ENCODE measurements around the gene ARHGAP42.

The ARHGAP42 gene

DNA sequence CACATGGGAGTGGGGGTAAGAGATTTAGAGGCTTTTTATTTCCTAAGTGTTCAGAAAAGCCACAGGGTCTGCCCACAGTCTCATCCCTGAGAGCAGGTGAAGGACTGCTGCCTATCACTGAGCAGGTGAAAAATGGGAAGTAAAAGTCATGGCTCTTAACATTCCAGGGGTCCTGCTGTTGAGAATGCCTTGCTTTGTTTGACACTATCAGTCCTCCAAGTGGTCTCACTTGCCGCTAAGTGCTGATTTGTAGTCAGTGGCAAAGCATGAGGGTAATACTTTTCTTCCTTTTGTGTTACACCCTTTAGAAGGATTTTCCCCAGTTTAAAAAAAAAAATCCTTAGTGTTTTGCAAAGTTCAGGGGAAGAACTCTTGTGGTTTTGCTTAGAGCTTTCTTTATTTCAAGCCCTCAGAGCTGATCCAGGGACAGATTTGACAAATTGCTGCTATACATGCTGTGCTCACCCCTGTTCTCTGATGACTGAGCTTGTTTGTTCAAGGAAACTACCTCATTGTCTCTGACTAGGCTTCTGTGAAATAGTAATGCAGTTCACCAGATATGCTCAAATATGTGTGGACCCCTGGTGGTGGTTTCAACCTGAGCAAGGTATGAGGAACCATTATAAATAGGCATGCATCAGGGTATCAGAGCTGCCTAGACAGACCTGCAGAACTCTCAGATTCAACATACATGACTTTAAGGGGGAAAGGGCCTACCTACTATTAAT, 141.0 kb downstream of the ARHGAP42 start:
- Histone ChIP-seq H3K27ac (ENCODE audit: low read depth, low read length) (no peak overlapping the region), H3K36me3 (ENCODE audit: insufficient read depth, low read length) (no peaks in the 10 kb centered on the region), H3K9me3 (ENCODE audit: low read length) (no peaks in the 10 kb centered on the region), H3K4me3 (ENCODE audit: low read depth in 1 of 2, low read length in 2 of 2) (no peak overlapping the region), H3K27me3 (ENCODE audit: control insufficient read depth in 1 of 2, insufficient read depth in 2 of 2, low read length in 2 of 2) (no peaks in the 10 kb centered on the region), H3K9ac (ENCODE audit: low read length) (no peak overlapping the region), H3K4me1 (ENCODE audit: insufficient read depth, low read length) (peaks cover 20% of the 10 kb centered on the region)

DNA sequence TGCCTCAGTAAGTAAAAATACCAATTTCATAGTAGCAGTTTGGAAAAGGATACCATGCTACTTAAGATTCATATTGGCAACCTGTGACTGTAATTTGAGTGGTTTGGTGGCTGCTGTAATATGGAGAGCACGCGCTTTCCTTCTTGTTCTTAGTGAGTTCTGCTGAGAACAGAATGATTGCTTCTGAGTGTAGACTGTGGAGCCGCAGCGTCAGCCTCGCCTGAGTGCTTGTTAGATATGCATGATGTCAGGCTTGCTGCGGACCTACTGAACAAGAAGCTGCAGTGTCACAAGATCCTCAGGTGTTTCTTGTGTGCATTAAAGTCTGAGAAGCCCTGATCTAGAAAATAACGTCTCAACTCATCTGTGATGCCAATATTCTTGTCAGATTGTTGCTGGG, 143.2 kb downstream of the ARHGAP42 start:
- H3K4me3 ChIP-seq (ENCODE audit: low read depth in 1 of 2, low read length in 2 of 2) = no peak overlapping the region
- H3K27ac ChIP-seq (ENCODE audit: low read depth, low read length) = no peak overlapping the region
- H3K9ac ChIP-seq (ENCODE audit: low read length) = no peak overlapping the region
- H3K9me3 ChIP-seq (ENCODE audit: low read length) = no peaks in the 10 kb centered on the region
- H3K4me1 ChIP-seq (ENCODE audit: insufficient read depth, low read length) = peaks cover 13% of the 10 kb centered on the region
- no peaks in the 10 kb centered on the region for H3K36me3 ChIP-seq (ENCODE audit: insufficient read depth, low read length)
- H3K27me3 ChIP-seq (ENCODE audit: control insufficient read depth in 1 of 2, insufficient read depth in 2 of 2, low read length in 2 of 2) = no peaks in the 10 kb centered on the region

DNA sequence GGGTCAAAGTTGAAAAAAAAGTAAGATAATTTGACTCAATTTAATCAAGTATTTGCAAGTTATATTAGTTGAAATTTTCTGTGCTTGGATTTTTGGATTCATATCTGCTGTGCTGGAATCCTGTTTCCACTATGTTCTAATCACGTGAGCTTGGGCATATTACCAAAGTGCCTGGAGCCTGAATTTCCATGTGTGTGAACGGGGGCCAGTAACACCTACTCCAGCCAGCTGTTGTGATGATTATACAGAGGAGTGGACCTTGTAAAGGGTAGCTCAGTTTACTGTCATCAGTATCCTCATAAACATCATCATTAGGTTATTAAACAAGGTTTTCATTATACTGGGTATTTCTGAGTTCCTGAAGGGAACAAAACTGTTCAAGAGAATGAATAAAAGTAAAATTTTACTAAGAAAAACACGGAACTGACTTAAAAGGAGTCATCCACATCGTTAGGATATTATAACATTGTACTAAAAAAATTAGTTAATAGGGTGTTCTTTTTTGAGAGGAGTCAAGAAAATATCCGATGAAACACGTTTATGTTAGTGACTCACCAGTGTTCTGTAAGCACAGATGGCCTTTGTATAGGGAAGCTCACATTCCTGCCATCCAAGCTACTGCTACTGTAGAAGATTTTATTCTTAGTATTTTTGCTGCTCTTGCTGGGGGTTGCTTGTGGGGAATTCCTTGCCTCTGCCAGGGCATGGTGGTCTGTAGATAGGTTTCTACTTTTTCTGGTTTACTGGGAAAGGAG, 144.1 kb downstream of the ARHGAP42 start:
- H3K4me3 ChIP-seq (ENCODE audit: low read depth in 1 of 2, low read length in 2 of 2) = no peak overlapping the region
- H3K36me3 ChIP-seq (ENCODE audit: insufficient read depth, low read length) = no peaks in the 10 kb centered on the region
- peaks cover 13% of the 10 kb centered on the region for H3K4me1 ChIP-seq (ENCODE audit: insufficient read depth, low read length)
- H3K9ac ChIP-seq (ENCODE audit: low read length) = no peak overlapping the region
- no peaks in the 10 kb centered on the region for H3K27me3 ChIP-seq (ENCODE audit: control insufficient read depth in 1 of 2, insufficient read depth in 2 of 2, low read length in 2 of 2)
- H3K9me3 ChIP-seq (ENCODE audit: low read length) = no peaks in the 10 kb centered on the region
- no peak overlapping the region for H3K27ac ChIP-seq (ENCODE audit: low read depth, low read length)

DNA sequence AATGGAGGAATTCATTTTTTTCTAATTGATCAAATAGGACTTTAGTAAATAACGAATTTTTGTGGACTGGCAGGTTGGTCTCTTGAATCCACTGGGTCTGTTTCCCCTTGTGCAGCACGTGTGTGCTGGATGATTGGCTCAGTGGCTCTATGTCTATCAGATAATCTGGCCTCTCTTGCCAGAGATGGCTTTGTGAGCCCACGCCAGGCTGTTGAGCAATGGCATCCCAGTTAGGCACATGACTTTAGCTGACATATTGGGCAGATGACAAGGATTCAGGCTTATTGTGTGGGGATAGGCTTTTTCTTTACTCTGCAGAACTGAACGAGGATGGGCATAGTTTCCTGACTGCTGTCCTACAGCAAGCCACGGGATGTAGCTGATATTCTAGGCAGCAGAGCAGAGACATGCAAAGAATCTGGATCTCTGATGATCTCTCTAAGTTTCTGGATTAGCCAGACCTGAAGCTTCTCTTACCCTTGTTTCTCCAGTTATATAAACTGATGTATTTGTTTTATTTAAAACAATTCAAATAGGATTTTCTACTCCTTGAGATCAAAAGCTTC, 144.9 kb downstream of the ARHGAP42 start:
- Histone ChIP-seq H3K4me1 (ENCODE audit: insufficient read depth, low read length) (peaks cover 13% of the 10 kb centered on the region), H3K27me3 (ENCODE audit: control insufficient read depth in 1 of 2, insufficient read depth in 2 of 2, low read length in 2 of 2) (no peaks in the 10 kb centered on the region), H3K9me3 (ENCODE audit: low read length) (no peaks in the 10 kb centered on the region), H3K27ac (ENCODE audit: low read depth, low read length) (no peak overlapping the region), H3K9ac (ENCODE audit: low read length) (no peak overlapping the region), H3K4me3 (ENCODE audit: low read depth in 1 of 2, low read length in 2 of 2) (no peak overlapping the region), H3K36me3 (ENCODE audit: insufficient read depth, low read length) (no peaks in the 10 kb centered on the region)

DNA sequence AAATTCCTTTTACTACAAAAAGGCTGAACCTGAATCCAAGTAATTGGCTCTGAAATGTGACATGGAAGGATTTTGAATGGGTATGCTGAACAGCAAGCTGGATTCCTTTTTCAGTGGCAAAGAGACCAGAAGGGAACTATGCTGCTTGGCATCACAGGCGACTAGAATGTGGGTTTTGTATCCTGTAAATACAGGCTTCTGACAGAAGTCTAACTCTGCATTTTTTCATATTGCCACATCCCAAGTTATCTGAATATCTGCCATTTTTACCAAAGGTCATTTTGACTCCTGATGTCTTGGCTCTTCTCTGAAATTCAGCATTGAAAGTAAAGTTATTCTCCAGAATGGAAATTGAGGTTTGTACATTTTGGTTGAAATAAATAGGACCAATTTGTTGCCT, 145.7 kb downstream of the ARHGAP42 start:
- no peaks in the 10 kb centered on the region for H3K36me3 ChIP-seq (ENCODE audit: insufficient read depth, low read length)
- H3K9ac ChIP-seq (ENCODE audit: low read length) = no peak overlapping the region
- H3K27me3 ChIP-seq (ENCODE audit: control insufficient read depth in 1 of 2, insufficient read depth in 2 of 2, low read length in 2 of 2) = no peaks in the 10 kb centered on the region
- H3K4me1 ChIP-seq (ENCODE audit: insufficient read depth, low read length) = peaks cover 13% of the 10 kb centered on the region
- no peak overlapping the region for H3K4me3 ChIP-seq (ENCODE audit: low read depth in 1 of 2, low read length in 2 of 2)
- no peaks in the 10 kb centered on the region for H3K9me3 ChIP-seq (ENCODE audit: low read length)
- no peak overlapping the region for H3K27ac ChIP-seq (ENCODE audit: low read depth, low read length)

DNA sequence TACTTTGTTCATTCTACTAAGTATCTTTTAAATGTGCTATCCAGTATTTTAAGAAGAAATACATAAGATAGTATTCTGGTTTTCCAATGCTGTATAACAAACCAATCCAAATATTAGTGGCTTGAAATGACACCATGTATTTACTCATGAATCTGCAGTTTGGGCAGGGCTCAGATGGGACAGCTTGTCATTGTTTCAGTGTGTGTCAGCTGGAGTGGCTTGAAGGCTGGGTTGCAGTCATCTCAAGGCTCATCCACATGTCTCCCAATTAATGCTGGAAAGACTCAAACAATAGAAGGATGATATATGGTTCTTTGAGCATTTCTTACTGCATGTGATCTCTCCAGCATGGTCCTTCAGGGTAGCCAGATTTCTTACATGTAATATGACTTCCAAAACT, 146.2 kb downstream of the ARHGAP42 start:
- H3K36me3 ChIP-seq (ENCODE audit: insufficient read depth, low read length) = no peaks in the 10 kb centered on the region
- no peaks in the 10 kb centered on the region for H3K27me3 ChIP-seq (ENCODE audit: control insufficient read depth in 1 of 2, insufficient read depth in 2 of 2, low read length in 2 of 2)
- no peak overlapping the region for H3K4me3 ChIP-seq (ENCODE audit: low read depth in 1 of 2, low read length in 2 of 2)
- no peaks in the 10 kb centered on the region for H3K9me3 ChIP-seq (ENCODE audit: low read length)
- peaks cover 13% of the 10 kb centered on the region for H3K4me1 ChIP-seq (ENCODE audit: insufficient read depth, low read length)
- no peak overlapping the region for H3K9ac ChIP-seq (ENCODE audit: low read length)
- H3K27ac ChIP-seq (ENCODE audit: low read depth, low read length) = no peak overlapping the region

DNA sequence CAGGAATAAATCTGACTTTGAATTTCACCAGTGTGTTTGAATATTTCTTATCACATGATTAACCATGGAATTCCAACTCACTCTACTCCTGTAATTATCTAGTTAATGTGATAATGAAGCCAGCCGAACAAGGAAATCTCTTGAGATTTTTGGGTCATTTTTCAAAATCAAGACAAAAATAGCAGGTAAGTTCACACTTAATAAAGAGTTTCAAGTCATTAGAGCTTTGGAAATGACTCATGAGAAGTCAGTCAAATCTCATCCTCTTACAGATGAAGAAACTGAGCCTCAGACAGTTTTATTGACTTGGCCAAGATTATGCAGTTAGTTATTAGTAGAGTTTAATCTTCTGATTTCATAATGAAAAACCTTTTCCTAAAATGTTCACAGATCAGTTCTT, 148.8 kb downstream of the ARHGAP42 start:
- Histone ChIP-seq H3K4me1 (ENCODE audit: insufficient read depth, low read length) (peaks cover 7% of the 10 kb centered on the region), H3K36me3 (ENCODE audit: insufficient read depth, low read length) (no peaks in the 10 kb centered on the region), H3K27ac (ENCODE audit: low read depth, low read length) (no peak overlapping the region), H3K9me3 (ENCODE audit: low read length) (no peaks in the 10 kb centered on the region), H3K4me3 (ENCODE audit: low read depth in 1 of 2, low read length in 2 of 2) (no peak overlapping the region), H3K27me3 (ENCODE audit: control insufficient read depth in 1 of 2, insufficient read depth in 2 of 2, low read length in 2 of 2) (no peaks in the 10 kb centered on the region), H3K9ac (ENCODE audit: low read length) (no peak overlapping the region)

DNA sequence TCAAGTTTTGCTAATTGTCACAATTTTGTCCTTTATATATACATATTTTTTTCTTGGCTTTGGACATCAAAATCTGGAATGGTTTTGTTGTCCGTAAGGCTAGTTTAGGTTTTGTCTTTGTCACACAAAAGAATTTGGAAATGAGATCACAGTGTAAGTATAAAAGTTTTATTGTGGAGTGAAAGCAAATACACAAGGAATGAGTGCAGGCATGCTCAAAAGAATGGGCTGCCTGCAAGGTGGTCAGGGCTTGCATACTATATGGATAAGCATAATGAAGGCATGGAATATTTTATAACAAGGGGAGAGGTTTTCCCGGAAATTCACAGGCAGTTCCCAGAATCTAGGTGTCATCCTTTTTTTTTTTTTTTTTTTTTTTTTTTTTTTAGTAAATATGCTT, 150.2 kb downstream of the ARHGAP42 start:
- Histone ChIP-seq H3K9ac (ENCODE audit: low read length) (no peak overlapping the region), H3K4me1 (ENCODE audit: insufficient read depth, low read length) (no peaks in the 10 kb centered on the region), H3K4me3 (ENCODE audit: low read depth in 1 of 2, low read length in 2 of 2) (no peak overlapping the region), H3K36me3 (ENCODE audit: insufficient read depth, low read length) (no peaks in the 10 kb centered on the region), H3K9me3 (ENCODE audit: low read length) (no peaks in the 10 kb centered on the region), H3K27me3 (ENCODE audit: control insufficient read depth in 1 of 2, insufficient read depth in 2 of 2, low read length in 2 of 2) (no peaks in the 10 kb centered on the region), H3K27ac (ENCODE audit: low read depth, low read length) (no peak overlapping the region)

DNA sequence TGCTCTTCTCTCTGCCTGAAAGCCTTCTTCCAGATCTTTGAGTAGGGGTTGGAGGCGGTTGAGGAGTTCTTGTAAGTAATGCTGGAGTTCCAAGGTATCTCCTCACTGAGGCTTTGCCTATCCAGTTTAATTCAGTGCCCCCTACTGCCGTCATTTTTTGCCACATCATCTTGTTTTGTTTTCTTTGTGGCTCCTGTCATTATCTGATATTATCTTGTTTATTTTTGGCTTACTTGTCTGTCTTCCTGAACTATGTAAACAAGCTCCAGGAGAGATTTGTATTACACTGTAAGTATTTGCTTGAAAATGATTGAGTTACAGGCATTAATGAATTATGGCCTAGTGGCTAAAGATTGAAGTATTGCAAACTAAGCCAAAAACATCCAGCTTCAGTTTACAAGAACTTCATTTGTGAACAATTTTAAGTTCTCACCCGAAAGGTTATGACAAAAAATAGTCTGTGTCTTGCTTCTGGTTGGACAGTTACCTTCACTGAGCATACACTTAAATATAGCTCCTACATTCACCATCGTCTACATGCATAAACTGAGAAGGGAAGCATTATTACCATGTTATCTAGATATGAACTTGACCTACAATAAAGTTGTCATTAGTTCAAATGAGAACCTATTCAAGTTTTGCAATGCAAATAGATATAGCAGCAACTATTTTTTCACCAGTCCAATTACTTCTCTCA, 154.8 kb downstream of the ARHGAP42 start:
- H3K36me3 ChIP-seq (ENCODE audit: insufficient read depth, low read length) = no peaks in the 10 kb centered on the region
- no peak overlapping the region for H3K9ac ChIP-seq (ENCODE audit: low read length)
- no peaks in the 10 kb centered on the region for H3K27me3 ChIP-seq (ENCODE audit: control insufficient read depth in 1 of 2, insufficient read depth in 2 of 2, low read length in 2 of 2)
- H3K27ac ChIP-seq (ENCODE audit: low read depth, low read length) = no peak overlapping the region
- H3K4me1 ChIP-seq (ENCODE audit: insufficient read depth, low read length) = no peaks in the 10 kb centered on the region
- no peaks in the 10 kb centered on the region for H3K9me3 ChIP-seq (ENCODE audit: low read length)
- no peak overlapping the region for H3K4me3 ChIP-seq (ENCODE audit: low read depth in 1 of 2, low read length in 2 of 2)

DNA sequence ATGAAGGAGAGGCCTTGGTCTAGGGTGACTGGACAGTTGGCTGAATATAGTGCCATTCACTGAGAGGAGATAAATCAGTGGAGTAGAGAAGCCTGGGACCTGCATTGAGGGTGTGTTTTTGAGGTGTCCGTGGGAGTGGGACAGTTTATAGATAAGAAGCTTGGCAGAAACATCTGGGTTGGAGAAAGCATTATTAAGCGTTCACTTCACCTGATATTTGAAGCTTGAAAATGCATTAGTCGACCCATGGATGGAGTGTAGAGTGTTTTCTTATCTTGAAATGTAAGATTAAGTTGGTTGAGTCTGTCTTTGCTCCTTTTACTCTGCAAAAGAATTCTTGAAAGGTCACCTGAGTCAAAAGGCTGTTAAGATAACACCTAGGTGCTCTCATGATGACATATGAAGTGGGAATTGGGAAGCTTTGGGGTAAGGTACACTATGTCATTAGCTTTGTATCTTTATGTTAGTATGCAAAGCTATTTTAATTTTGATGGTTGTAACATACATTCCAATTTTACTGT, 160.7 kb downstream of the ARHGAP42 start:
- H3K9me3 ChIP-seq (ENCODE audit: low read length) = no peaks in the 10 kb centered on the region
- no peaks in the 10 kb centered on the region for H3K27me3 ChIP-seq (ENCODE audit: control insufficient read depth in 1 of 2, insufficient read depth in 2 of 2, low read length in 2 of 2)
- H3K9ac ChIP-seq (ENCODE audit: low read length) = no peak overlapping the region
- H3K27ac ChIP-seq (ENCODE audit: low read depth, low read length) = no peak overlapping the region
- no peak overlapping the region for H3K4me3 ChIP-seq (ENCODE audit: low read depth in 1 of 2, low read length in 2 of 2)
- peaks cover 10% of the 10 kb centered on the region for H3K4me1 ChIP-seq (ENCODE audit: insufficient read depth, low read length)
- H3K36me3 ChIP-seq (ENCODE audit: insufficient read depth, low read length) = no peaks in the 10 kb centered on the region

All from muscle layer of colon (tissue), 2 donors.